T-helper 2 cell treated with Interferon-gamma antibody and Interleukin-4, amounts not matched to agents 5 μg/mL and 100 μg/mL, for 36 hours (primary cell): ENCODE results near the gene SNAPC1.
"Not testable (repeated sequence)": the region's sequence is repeated elsewhere in the genome, so short reads cannot be mapped to it uniquely, and the experiment has no call there.

Experiments used
- DNase-seq: peaks from one replicate; pipeline ENCODE4 v3.0.0; 2021; ENCODE audit warnings: low spot score
- H3K27ac Mint-ChIP-seq: one replicate; pipeline ENCODE4 v1.8.0; 2021; ENCODE audit warnings: mild to moderate bottlenecking, mixed read lengths
- H3K27me3 Mint-ChIP-seq: one replicate; pipeline ENCODE4 v1.8.0; 2021; ENCODE audit warnings: low read depth, mixed read lengths
- H3K36me3 Mint-ChIP-seq: one replicate; pipeline ENCODE4 v1.8.0; 2021; ENCODE audit warnings: low read depth, mixed read lengths
- H3K4me1 Mint-ChIP-seq: one replicate; pipeline ENCODE4 v1.8.0; 2021; ENCODE audit warnings: low read depth, mixed read lengths
- H3K4me3 Mint-ChIP-seq: one replicate; pipeline ENCODE4 v1.8.0; 2022; ENCODE audit warnings: mild to moderate bottlenecking, moderate library complexity, mixed read lengths
- H3K9me3 Mint-ChIP-seq: one replicate; pipeline ENCODE4 v1.8.0; 2021; ENCODE audit warnings: mixed read lengths

The SNAPC1 gene

GRCh38 chr14:61737915-61738314 is 24.3 kb upstream of the SNAPC1 start:
- Mint-ChIP-seq H3K9me3 (no peaks in the 10 kb centered on the region), H3K27me3 (no peaks in the 10 kb centered on the region), H3K36me3 (peaks cover 74% of the 10 kb centered on the region), H3K27ac (no peak overlapping the region), H3K4me3 (no peak overlapping the region), H3K4me1 (peaks cover 13% of the 10 kb centered on the region)
- no peak for DNase-seq

DNA sequence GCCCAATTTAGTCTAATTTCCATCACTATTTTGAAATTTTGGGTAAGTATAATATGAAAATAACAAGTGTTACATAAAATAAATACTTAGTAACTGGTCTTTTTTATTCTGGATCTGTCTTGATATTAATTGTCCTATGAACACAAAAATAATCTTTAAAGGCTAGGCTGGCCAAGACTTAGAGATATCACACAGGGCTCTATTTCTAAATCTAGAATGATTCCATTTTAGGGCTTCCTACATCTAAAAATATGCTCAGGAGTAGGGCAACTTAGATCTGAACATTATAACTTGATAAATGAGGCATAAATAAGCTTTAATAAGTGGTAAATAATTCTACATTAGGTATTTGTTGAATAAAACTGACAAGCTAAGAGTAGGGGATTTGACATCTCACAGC is 23.1 kb upstream of the SNAPC1 start:
- Mint-ChIP-seq H3K27ac (no peak overlapping the region), H3K36me3 (peaks cover 73% of the 10 kb centered on the region)
- DNase-seq, result no peak

DNA sequence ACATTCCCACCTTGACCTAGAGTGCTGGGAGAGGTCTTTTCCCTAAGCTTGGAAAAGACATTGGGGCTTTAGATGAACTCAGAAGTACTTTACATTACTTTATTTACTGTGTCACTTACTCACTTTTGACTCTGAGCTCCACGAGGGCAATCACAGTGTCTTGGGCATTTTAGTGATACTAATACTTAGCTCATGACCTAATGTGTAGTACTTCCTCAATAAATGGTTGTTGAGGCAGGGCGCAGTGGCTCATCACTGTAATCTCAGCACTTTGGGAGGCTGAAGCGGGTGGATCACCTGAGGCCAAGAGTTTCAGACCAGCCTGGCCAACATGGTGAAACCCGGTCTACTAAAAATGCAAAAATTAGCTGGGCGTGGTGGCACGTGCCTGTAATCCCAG is 19.8 kb upstream of the SNAPC1 start:
- H3K27ac Mint-ChIP-seq, result no peak overlapping the region
- peaks cover 68% of the 10 kb centered on the region for H3K36me3 Mint-ChIP-seq
- no peak for DNase-seq

More for the DNA sequence above, 23.1 kb upstream of the SNAPC1 start:
- peaks cover 13% of the 10 kb centered on the region for H3K4me1 Mint-ChIP-seq
- no peaks in the 10 kb centered on the region for H3K27me3 Mint-ChIP-seq
- no peaks in the 10 kb centered on the region for H3K9me3 Mint-ChIP-seq
- no peak overlapping the region for H3K4me3 Mint-ChIP-seq

DNA sequence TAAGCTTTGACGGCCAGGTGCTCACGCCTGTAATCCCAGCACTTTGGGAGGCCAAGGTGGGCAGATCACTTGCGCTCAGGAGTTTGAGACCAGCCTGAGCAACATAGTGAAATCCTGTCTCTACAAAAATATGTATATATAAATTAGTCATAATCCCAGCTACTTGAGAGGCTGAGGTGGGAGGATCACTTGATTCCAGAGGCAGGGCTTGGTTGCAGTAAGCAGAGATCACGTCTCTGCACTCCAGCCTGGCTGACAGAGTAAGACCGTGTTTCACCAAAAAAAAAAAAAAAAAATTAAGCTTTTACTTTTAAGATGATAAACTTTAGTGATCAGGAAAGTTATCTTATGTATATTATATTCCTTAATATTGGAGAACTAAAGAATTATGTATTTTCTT is 18.0 kb upstream of the SNAPC1 start:
- DNase-seq, result no peak
- Mint-ChIP-seq H3K4me1 (peaks cover 35% of the 10 kb centered on the region), H3K36me3 (peaks cover 64% of the 10 kb centered on the region), H3K27me3 (no peaks in the 10 kb centered on the region), H3K27ac (no peak overlapping the region), H3K4me3 (no peak overlapping the region), H3K9me3 (no peaks in the 10 kb centered on the region)

More for the DNA sequence above, 19.8 kb upstream of the SNAPC1 start:
- H3K9me3 Mint-ChIP-seq, result no peaks in the 10 kb centered on the region
- H3K4me3 Mint-ChIP-seq, result no peak overlapping the region
- no peaks in the 10 kb centered on the region for H3K27me3 Mint-ChIP-seq
- H3K4me1 Mint-ChIP-seq, result peaks cover 26% of the 10 kb centered on the region

DNA sequence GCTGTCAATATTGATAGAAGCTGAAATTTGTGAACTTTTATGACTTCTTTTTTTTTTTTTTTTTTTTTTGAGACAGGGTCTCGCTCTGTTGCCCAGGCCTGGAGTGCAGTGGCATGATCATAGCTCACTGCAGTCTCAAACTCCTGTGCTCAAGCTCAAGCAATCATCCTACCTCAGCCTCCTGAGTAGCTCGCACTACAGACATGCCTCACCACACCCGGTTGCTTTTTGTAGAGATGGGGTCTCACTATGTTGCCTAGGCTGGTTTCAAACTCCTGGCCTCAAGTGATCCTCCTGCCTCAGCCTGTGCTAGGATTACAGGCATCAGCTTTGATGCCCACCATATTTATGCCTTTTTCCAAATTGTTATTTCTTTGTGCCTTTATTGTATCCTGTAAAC is 15.9 kb upstream of the SNAPC1 start:
- not testable (repeated sequence) for H3K27me3 Mint-ChIP-seq, H3K9me3 Mint-ChIP-seq, DNase-seq
- Mint-ChIP-seq H3K36me3 (peaks cover 54% of the 10 kb centered on the region), H3K4me1 (peaks cover 36% of the 10 kb centered on the region), H3K27ac (peak overlapping the region; percentile 26), H3K4me3 (peak overlapping the region; percentile 38)

GRCh38 chr14:61746881-61747280 is 15.3 kb upstream of the SNAPC1 start:
- H3K4me3 Mint-ChIP-seq, result peak overlapping the region; percentile 38
- H3K9me3 Mint-ChIP-seq, result no peaks in the 10 kb centered on the region
- no peaks in the 10 kb centered on the region for H3K27me3 Mint-ChIP-seq
- H3K4me1 Mint-ChIP-seq, result peaks cover 41% of the 10 kb centered on the region
- peaks cover 50% of the 10 kb centered on the region for H3K36me3 Mint-ChIP-seq
- no peak for DNase-seq
- H3K27ac Mint-ChIP-seq, result peak overlapping the region; percentile 26

DNA sequence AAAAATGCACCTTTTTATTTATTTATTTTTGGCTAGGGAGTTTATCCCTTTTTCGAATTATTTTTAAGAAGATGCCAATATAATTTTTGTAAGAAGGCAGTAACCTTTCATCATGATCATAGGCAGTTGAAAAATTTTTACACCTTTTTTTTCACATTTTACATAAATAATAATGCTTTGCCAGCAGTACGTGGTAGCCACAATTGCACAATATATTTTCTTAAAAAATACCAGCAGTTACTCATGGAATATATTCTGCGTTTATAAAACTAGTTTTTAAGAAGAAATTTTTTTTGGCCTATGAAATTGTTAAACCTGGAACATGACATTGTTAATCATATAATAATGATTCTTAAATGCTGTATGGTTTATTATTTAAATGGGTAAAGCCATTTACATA is 14.9 kb upstream of the SNAPC1 start:
- Mint-ChIP-seq H3K36me3 (peaks cover 47% of the 10 kb centered on the region), H3K27me3 (no peaks in the 10 kb centered on the region), H3K27ac (peak overlapping the region; percentile 26), H3K4me3 (peak overlapping the region; percentile 38), H3K9me3 (no peaks in the 10 kb centered on the region), H3K4me1 (peaks cover 45% of the 10 kb centered on the region)
- DNase-seq, result no peak

DNA sequence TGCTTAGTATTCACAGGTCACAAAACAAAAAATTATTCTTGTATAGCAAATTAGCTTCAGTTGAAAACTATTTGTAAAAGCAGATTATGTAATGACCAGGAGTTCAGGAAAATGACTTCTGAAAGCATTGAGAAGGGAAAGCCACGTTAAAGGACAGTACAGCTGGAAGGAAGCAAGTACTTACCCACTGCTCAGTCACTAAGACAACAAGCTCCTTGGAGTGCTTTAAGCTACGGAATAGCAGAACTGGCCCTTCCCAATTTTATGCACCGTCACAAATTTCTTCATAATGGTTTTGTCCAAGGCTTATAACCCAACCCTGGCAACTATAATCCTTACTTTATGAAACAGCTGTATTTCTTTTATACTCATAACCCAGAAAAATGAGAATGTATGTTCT is 13.0 kb upstream of the SNAPC1 start:
- Mint-ChIP-seq H3K36me3 (peaks cover 43% of the 10 kb centered on the region), H3K4me3 (peak overlapping the region; percentile 91), H3K9me3 (no peaks in the 10 kb centered on the region), H3K27me3 (no peaks in the 10 kb centered on the region), H3K4me1 (peaks cover 52% of the 10 kb centered on the region), H3K27ac (no peak overlapping the region)
- DNase-seq, result no peak

DNA sequence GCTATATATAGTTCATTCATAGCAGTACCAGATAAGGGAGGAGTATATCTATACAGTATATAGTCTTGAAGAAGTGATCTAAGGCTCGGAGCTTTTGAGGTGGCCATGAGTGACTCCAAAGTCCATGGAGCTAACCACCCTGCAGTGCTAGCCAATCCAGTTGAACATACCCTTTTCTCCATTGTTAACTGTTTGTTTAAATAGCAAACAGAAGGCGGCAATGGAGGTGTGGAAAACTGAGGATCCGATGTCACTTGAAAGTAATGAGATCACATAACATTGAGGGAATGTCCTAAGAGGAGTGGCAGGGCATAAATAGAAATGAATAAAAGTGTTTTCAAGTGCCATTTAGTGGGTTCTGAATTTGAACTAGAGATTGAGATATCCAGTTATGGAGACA is 12.4 kb upstream of the SNAPC1 start:
- Mint-ChIP-seq H3K9me3 (no peaks in the 10 kb centered on the region), H3K27me3 (no peaks in the 10 kb centered on the region), H3K4me1 (peaks cover 56% of the 10 kb centered on the region), H3K36me3 (peaks cover 43% of the 10 kb centered on the region), H3K27ac (peak overlapping the region; percentile 41), H3K4me3 (peak overlapping the region; percentile 91)
- no peak for DNase-seq

DNA sequence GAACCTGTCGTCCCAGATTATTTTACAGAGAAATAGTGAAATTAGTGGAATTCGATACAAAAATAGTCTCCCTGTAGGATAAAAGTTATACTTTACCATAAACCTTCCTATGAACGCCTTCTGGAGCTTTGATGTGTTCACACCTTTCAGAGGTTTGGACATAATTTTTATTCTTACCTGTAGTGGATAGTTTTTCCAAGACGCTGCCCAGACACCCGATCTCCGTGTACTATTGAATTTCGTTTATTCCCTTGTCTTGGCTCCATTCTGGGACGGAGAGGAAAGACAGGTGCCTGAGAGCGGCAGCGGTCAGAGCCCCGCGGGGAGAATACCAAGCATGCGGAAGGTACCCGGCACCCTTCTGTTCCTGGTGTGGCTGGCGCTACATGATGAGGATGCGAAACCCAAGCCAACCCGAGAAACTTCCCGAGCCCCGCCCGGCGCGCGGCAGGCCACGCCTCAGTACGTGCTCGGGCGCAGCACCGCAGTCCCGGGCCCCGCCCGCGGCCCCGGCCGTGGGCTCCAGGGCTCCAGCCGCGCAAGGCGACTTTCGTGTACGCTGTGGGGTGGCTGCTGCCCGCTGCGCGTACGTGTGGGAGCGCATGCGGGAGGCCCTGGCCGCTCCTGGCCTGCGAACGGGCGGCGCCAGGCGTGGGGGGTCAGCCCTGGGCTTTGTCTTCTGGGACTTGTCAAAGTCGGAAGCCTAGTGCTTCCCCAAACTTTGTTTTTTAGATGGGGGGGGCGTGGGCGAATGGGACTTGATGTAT is 11.3 kb upstream of the SNAPC1 start:
- Mint-ChIP-seq H3K27ac (peak overlapping the region; percentile 83), H3K4me1 (peaks cover 48% of the 10 kb centered on the region), H3K9me3 (no peaks in the 10 kb centered on the region), H3K4me3 (peak overlapping the region; percentile 91), H3K36me3 (peaks cover 33% of the 10 kb centered on the region), H3K27me3 (no peaks in the 10 kb centered on the region)
- DNase-seq, result peak; percentile 89

DNA sequence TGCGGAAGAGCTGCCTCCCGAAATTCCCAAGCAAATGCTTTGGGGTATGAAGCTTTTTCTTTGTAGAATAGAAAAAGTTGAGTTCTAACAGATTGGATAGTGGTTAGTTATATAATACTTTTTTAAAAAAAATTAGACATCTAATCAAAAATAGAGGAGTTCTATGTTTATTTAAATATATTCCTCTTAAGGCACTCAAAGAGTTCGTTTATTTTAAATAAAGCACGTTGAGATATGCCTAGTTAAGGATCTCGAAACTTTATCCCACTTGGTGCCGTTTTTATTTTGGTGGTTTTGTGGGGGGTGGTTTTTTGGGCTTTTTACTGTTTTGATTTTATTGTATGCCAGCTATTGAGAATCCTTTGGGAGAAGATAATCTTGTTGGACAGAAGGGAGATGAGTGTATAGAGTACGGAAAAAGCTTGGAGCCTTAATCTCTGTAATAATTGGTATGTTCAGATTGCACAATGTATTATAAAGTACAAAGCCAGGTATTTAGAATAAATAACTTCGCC is 10.7 kb upstream of the SNAPC1 start:
- H3K9me3 Mint-ChIP-seq, result no peaks in the 10 kb centered on the region
- H3K4me1 Mint-ChIP-seq, result peaks cover 45% of the 10 kb centered on the region
- H3K4me3 Mint-ChIP-seq, result peak overlapping the region; percentile 91
- no peaks in the 10 kb centered on the region for H3K27me3 Mint-ChIP-seq
- peak overlapping the region; percentile 50 for H3K27ac Mint-ChIP-seq
- DNase-seq, result no peak
- H3K36me3 Mint-ChIP-seq, result peaks cover 26% of the 10 kb centered on the region

GRCh38 chr14:61752626-61753025 is 9.6 kb upstream of the SNAPC1 start:
- no peaks in the 10 kb centered on the region for H3K9me3 Mint-ChIP-seq
- H3K36me3 Mint-ChIP-seq, result peaks cover 18% of the 10 kb centered on the region
- no peak overlapping the region for H3K27ac Mint-ChIP-seq
- H3K4me3 Mint-ChIP-seq, result peak overlapping the region; percentile 8
- DNase-seq, result no peak
- H3K4me1 Mint-ChIP-seq, result peaks cover 38% of the 10 kb centered on the region
- no peaks in the 10 kb centered on the region for H3K27me3 Mint-ChIP-seq

DNA sequence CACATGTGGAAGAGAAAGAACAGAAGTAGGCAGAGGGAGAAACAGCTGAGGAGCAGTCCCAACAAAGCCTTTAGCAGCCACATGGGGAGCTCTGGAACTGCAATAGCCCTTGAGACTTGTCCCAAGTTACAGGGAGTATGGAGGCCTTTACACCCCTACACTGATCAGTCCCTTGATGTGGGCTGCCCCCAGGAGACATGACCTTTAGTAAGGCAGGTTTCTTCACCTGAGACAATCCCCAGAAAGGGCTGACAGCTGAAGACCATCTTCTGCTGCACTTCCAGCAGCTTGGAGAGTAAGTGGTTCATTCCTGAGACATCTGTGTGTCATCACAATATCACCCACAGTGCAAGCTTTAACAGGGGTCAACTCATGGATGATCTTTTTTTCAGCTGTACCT is 8.6 kb upstream of the SNAPC1 start:
- no peak overlapping the region for H3K27ac Mint-ChIP-seq

DNA sequence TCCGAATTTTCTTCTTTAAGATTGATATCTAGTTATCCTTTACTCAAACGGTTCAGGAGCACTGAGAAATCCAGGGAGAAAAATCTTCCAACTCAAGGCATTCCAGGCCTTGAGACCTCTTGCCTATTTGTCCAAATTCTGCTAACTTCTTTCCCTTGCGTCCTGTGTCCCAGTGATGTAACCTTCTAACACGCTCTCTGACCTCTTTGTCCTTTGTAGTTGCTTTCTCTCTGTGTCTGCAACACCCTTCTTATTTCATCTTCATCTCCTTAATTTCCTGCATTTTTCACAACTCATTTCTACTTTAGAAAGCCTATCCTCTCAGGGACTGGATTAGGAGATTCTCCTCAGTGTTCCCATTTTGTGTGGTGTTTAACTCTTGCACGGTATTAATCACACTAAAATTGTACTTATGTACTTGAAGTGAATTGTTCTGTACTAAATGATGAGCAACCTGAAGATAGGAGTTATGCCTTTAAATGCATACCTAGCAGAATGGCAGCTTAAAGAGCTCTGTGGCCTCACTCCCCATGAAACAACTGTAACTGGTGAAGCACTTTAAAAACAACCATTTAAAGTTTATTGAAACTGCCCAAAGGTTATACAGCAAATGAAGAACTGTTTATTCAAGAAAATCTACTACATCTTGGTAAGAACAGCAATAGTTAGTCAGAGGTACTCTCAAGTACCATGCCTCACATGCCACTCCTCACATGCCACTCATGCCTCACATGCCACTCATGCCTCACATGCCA is 7.4 kb upstream of the SNAPC1 start:
- Mint-ChIP-seq H3K4me3 (no peak overlapping the region), H3K9me3 (no peaks in the 10 kb centered on the region)
- DNase-seq, result no peak

More for the DNA sequence above, 8.6 kb upstream of the SNAPC1 start:
- Mint-ChIP-seq H3K27me3 (no peaks in the 10 kb centered on the region), H3K9me3 (no peaks in the 10 kb centered on the region), H3K36me3 (peaks cover 12% of the 10 kb centered on the region), H3K4me3 (no peak overlapping the region), H3K4me1 (peaks cover 32% of the 10 kb centered on the region)
- no peak for DNase-seq

More for the DNA sequence above, 7.4 kb upstream of the SNAPC1 start:
- Mint-ChIP-seq H3K4me1 (peaks cover 27% of the 10 kb centered on the region), H3K27ac (no peak overlapping the region), H3K36me3 (peaks cover 6% of the 10 kb centered on the region), H3K27me3 (no peaks in the 10 kb centered on the region)
